Upper lobe of right lung (tissue), 1 donor: ENCODE data around the gene DCAF4L1. TPM values are rescaled to one million over a fixed set of nuclear protein-coding genes. Genes with fewer than 3 reads are reported as not detected.

Experiments used
- ATAC-seq: fragments of 200-7000 bp; cut with Tn5 transposase; one replicate; pipeline ENCODE4 v1.9.1; 2020; ENCODE audit warnings: mild to moderate bottlenecking, moderate library complexity
- DNase-seq: peaks from one replicate; pipeline ENCODE4 v3.0.0-alpha.2; 2020
- H3K27ac ChIP-seq: fragments of 200-600 bp; one replicate; pipeline ENCODE4 v1.8.0; 2022
- H3K27me3 ChIP-seq: fragments of 200-600 bp; one replicate; pipeline ENCODE4 v1.8.0; 2022; ENCODE audit warnings: mild to moderate bottlenecking
- H3K36me3 ChIP-seq: fragments of 200-600 bp; one replicate; pipeline ENCODE4 v1.8.0; 2022
- H3K4me1 ChIP-seq: fragments of 200-600 bp; one replicate; pipeline ENCODE4 v1.8.0; 2022
- H3K4me3 ChIP-seq: fragments of 200-600 bp; one replicate; pipeline ENCODE4 v1.8.0; 2022; ENCODE audit warnings: mild to moderate bottlenecking
- H3K9me3 ChIP-seq: fragments of 200-600 bp; one replicate; pipeline ENCODE4 v1.8.0; 2022
- CTCF ChIP-seq: fragments of 200-600 bp; IDR thresholded peaks from one replicate; pipeline ENCODE4 v1.8.0; 2022; ENCODE audit warnings: antibody characterized with exemption
- intact Hi-C: fragments of 100-400 bp; cut with DNase I; formaldehyde crosslinking; loops from one replicate; pipeline ENCODE4 v1.11.0; 2022
- long read RNA-seq: library from polyadenylated mRNA; unstranded; transcript quantifications from one replicate; pipeline ENCODE4 v2.0.0, GENCODE V29; 2021
- total RNA-seq: library from RNA; stranded (reverse); fragmentation: NEBNext Ultra II Directional; extraction: Animal tissue kit (Norgen Biotek cat#: 25700); gene quantifications from one replicate; pipeline ENCODE4 v1.2.1, GENCODE V29; 2021
- donor health status: DM: no; HTN: yes; CAD: no; lungs with severe emphysema.

Gene DCAF4L1, protein sequence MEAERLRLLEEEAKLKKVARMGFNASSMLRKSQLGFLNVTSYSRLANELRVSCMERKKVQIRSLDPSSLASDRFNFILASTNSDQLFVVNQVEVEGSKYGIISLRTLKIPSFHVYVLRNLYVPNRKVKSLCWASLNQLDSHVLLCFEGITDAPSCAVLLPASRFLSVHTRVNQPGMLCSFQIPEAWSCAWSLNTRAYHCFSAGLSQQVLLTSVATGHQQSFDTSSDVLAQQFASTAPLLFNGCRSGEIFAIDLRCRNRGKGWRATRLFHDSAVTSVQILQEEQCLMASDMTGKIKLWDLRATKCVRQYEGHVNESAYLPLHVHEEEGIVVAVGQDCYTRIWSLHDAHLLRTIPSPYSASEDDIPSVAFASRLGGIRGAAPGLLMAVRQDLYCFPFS
- total RNA-seq: 0.38 TPM
- long read RNA-seq: 0 reads

DNA sequence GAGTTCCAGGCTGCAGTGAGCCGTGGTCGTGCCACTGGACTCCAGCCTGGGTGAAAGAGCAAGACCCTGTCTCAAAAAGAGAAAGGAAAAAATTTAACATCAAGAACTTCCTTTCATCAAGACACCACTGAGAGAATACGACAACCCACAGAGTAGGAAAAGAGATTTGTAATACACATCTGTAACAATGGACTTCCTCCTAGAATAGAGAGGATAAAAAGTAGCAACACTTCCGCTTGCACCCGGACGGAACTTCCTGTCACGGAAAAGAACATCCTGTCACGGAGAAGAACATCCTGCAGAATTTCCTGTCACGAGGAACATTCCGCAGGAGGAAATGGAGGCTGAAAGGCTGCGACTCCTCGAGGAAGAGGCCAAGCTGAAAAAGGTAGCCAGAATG, at the start of gene DCAF4L1:
Gene DCAF4L1, plus strand, starts transcription at position 301 of the 400 bp plus-strand sequence. Its CDS starts 37 bp downstream, at position 338.
- Histone ChIP-seq H3K9me3 (no peaks in the 10 kb centered on the region), H3K4me3 (no peak within 1 kb of the TSS), H3K27me3 (no peaks in the 10 kb centered on the region), H3K27ac (no peak within 1 kb of the TSS), H3K36me3 (no peaks in the 10 kb centered on the region), H3K4me1 (no peaks in the 10 kb centered on the region)
- no peak for TF ChIP-seq CTCF
- ATAC-seq: no peak
- intact Hi-C loops: no loop called here
- no peak for DNase-seq

DNA sequence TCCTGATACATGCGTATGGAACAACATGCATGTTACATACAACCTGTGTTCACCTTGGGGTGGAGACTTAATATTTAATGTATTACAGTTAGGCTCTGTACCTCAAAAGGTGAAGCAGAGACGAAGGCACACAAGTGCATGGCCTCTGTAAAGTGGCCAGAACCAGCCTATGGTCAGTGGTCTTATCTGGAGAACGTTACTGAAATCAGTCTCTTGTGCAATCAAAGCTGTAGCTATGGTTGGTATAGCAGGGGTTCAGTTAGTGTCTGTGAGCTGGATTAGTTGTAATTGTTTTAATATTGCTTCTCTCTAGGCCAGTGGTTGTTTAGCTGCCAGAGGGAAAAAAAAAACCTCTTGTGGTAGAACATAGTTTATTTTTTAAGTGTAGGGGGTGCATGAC, 48.6 kb upstream of the DCAF4L1 start:
- intact Hi-C loops: no loop called here
- no peak for DNase-seq
- peaks cover 17% of the 10 kb centered on the region for H3K4me1 ChIP-seq
- no peaks in the 10 kb centered on the region for H3K27me3 ChIP-seq
- no peak for TF ChIP-seq CTCF
- no peak overlapping the region for H3K4me3 ChIP-seq
- H3K9me3 ChIP-seq: no peaks in the 10 kb centered on the region
- H3K27ac ChIP-seq: no peak overlapping the region
- H3K36me3 ChIP-seq: no peaks in the 10 kb centered on the region
- no peak for ATAC-seq

DNA sequence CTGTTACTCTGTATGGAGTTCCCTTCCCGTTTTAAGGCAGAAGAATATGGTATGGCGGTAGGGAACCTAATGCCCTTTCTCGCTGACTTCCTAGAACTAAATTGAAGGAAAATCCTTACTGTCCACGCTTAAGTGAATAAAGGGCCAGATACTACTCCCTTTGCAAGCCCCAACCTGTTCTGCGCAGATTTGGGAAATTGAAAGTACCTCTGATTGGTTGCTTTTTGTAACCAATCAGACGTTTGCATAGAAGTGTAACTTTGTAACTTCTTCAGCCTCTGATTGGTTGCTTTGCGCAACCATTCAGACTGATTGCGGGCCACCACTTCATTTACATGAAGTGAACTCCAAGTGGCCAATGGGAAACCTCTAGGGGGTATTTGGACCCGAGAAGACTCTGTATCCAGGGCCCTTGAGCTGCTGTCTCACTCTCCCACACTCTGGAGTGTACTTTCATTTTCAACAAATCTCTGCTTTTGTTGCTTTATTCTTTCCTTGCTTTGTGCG, 47.5 kb upstream of the DCAF4L1 start:
- ATAC-seq: peak; percentile 43
- Histone ChIP-seq H3K9me3 (no peaks in the 10 kb centered on the region), H3K27me3 (no peaks in the 10 kb centered on the region), H3K4me1 (peaks cover 25% of the 10 kb centered on the region), H3K36me3 (peaks cover 6% of the 10 kb centered on the region), H3K4me3 (peak overlapping the region; percentile 96), H3K27ac (peak overlapping the region; percentile 90)
- TF ChIP-seq CTCF: no peak
- intact Hi-C loops: no loop called here
- no peak for DNase-seq

- ATAC-seq: peak; percentile 44
- peaks cover 10% of the 10 kb centered on the region for H3K36me3 ChIP-seq
- DNase-seq: no peak
- no peaks in the 10 kb centered on the region for H3K27me3 ChIP-seq
- no peaks in the 10 kb centered on the region for H3K9me3 ChIP-seq
- peak overlapping the region; percentile 96 for H3K4me3 ChIP-seq
- H3K4me1 ChIP-seq: peaks cover 29% of the 10 kb centered on the region
- H3K27ac ChIP-seq: peak overlapping the region; percentile 90
- intact Hi-C loops: no loop called here
- TF ChIP-seq CTCF: no peak
These were observed 47.0 kb upstream of the DCAF4L1 start for GRCh38 chr4:41934514-41934900.

- ATAC-seq (peak; percentile 96), DNase-seq (peak; percentile 92)
- Histone ChIP-seq H3K27me3 (no peaks in the 10 kb centered on the region), H3K27ac (peak within 1 kb of the TSS; percentile 90), H3K4me3 (peak within 1 kb of the TSS; percentile 96), H3K36me3 (peaks cover 16% of the 10 kb centered on the region), H3K9me3 (no peaks in the 10 kb centered on the region), H3K4me1 (peaks cover 29% of the 10 kb centered on the region)
- intact Hi-C loops: no loop called here
- TF ChIP-seq CTCF: no peak
These were observed 46.5 kb upstream of the DCAF4L1 start, which contains the start of gene TMEM33 for GRCh38 chr4:41934901-41935651. TSS of gene TMEM33 (plus strand) at chr4:41935429. CDS start at chr4:41935485, 56 bp downstream.
